Spleen (tissue), 11 donors: ENCODE results near the gene NELL2. TPM values are rescaled to one million over a fixed set of nuclear protein-coding genes. Genes with fewer than 3 reads are reported as not detected.

Experiments
- DNase-seq: peaks from one replicate; pipeline ENCODE4 v3.0.0-alpha.2; 2020
- H3K27ac ChIP-seq, 8 donors: fragments of 200-600 bp; sonication (generic) in 7 of 8; 1 replicate in 4 of 8; 2 replicates in 4 of 8; pipeline versions ENCODE4 v1.5.0 to v1.8.0; 2016 to 2021; ENCODE audit warnings: inconsistent platforms in 4 of 8, mild to moderate bottlenecking in 4 of 8, moderate library complexity in 1 of 8
- H3K27me3 ChIP-seq, 7 donors: fragments of 200-600 bp; sonication (generic) in 6 of 7; replicated peaks in 1 of 7; 1 replicate in 4 of 7; 2 replicates in 3 of 7; pipeline versions ENCODE4 v1.5.0 to v1.8.0; 2016 to 2021; ENCODE audit warnings: inconsistent platforms in 3 of 7, mild to moderate bottlenecking in 1 of 7
- H3K36me3 ChIP-seq, 6 donors: fragments of 200-600 bp; sonication (generic) in 5 of 6; 1 replicate in 4 of 6; 2 replicates in 2 of 6; pipeline versions ENCODE4 v1.5.0 to v1.8.0; 2016 to 2021; ENCODE audit warnings: inconsistent platforms in 2 of 6
- H3K4me1 ChIP-seq, 6 donors: fragments of 200-600 bp; sonication (generic) in 5 of 6; 1 replicate in 3 of 6; 2 replicates in 3 of 6; pipeline versions ENCODE4 v1.5.0 to v1.8.0; 2016 to 2021; ENCODE audit warnings: inconsistent platforms in 3 of 6
- H3K4me3 ChIP-seq, 8 donors: fragments of 200-600 bp; sonication (generic) in 7 of 8; 1 replicate in 4 of 8; 2 replicates in 4 of 8; pipeline versions ENCODE4 v1.5.0 to v1.8.0; 2016 to 2021; ENCODE audit warnings: inconsistent platforms in 4 of 8, mild to moderate bottlenecking in 4 of 8, moderate library complexity in 2 of 8
- H3K9me3 ChIP-seq, 8 donors: fragments of 200-600 bp; sonication (generic) in 7 of 8; 1 replicate in 4 of 8; 2 replicates in 4 of 8; pipeline versions ENCODE4 v1.5.0 to v1.8.0; 2016 to 2021; ENCODE audit warnings: inconsistent platforms in 4 of 8
- POLR2A ChIP-seq, 3 donors: fragments of 450-650 bp; IDR thresholded peaks; one replicate each; pipeline ENCODE4 v1.5.1; 2017; ENCODE audit warnings: antibody characterized with exemption in 3 of 3, mild to moderate bottlenecking in 1 of 3
- POLR2AphosphoS5 ChIP-seq, 3 donors: sonication (generic); formaldehyde crosslinking; IDR thresholded peaks; one replicate each; pipeline ENCODE4 v1.5.1; 2017; ENCODE audit warnings: antibody characterized with exemption in 3 of 3
- WGBS, 5 donors: extraction: QIAGEN DNeasy Blood & Tissue Kit in 3 of 5; methylation state at CpG; one replicate each; pipeline versions ENCODE4 v1.1.5 to v1.1.7; 2013 to 2018; 5-methylcytosine and 5-hydroxymethylcytosine counted together
- intact Hi-C: fragments of 100-400 bp; cut with DNase I; formaldehyde crosslinking; loops from one replicate; pipeline ENCODE4 v1.15.0; 2023; ENCODE audit warnings: low total_unique reads
- polyA plus RNA-seq, 3 donors: library from polyadenylated mRNA; stranded (reverse); fragments of 200-250 nt; gene quantifications; one replicate each; pipeline ENCODE4 v1.2.1, GENCODE V29; 2013
- total RNA-seq, 7 donors: library from RNA; depleted of rRNA in 3 of 7; stranded (reverse); fragments of >200 nt in 3 of 7; fragmentation: NEBNext Ultra II Directional in 4 of 7; extraction: Animal tissue kit (Norgen Biotek cat#: 25700) in 4 of 7; gene quantifications; one replicate each; pipeline versions ENCODE4 v1.1.0 to v1.2.1, GENCODE V29; 2016 to 2021
- TF ChIP-seq, protein P1 (sequence below), 11 experiments: fragments of 200-600 bp in 7 of 11; fragments of 450-650 bp in 4 of 11; sonication (generic) in 4 of 11; IDR thresholded peaks in 8 of 11; conservative IDR thresholded peaks in 3 of 11; 1 replicate in 7 of 11; 2 replicates in 4 of 11; pipeline versions ENCODE4 v1.4.0 to v1.8.0; 2016 to 2021; ENCODE audit warnings: antibody characterized with exemption in 11 of 11, inconsistent platforms in 4 of 11, mild to moderate bottlenecking in 1 of 11
- donor health status: healthy with polysubstance abuse.
- donor health status: DM: no; HTN: no; CAD: no; lungs with moderate emphysema.
- donor health status: DM: no; HTN: no; CAD: no.
- donor health status: Bipolar disorder and iron deficiency.
- donor health status: healthy.
- donor health status: DM: no; HTN: no; CAD: no.
- donor health status: DM: yes; HTN: yes; CAD: no.

NELL2 gene
- total and polyA plus RNA-seq, 10 donors: 1.0 to 21.8 (median 8.2) TPM

GRCh38 chr12:44627387-44628166 lies 248.5 kb downstream of the NELL2 start:
- H3K4me3 ChIP-seq: no peak overlapping the region
- DNase-seq: no peak
- H3K27me3 ChIP-seq: no peaks in the 10 kb centered on the region
- no peaks in the 10 kb centered on the region for H3K9me3 ChIP-seq
- intact Hi-C loops: no loop called here
- 79 to 84% (median 82%) methylated on average over 5 of the region's 5 CpGs for WGBS, 5 donors
- no peaks in the 10 kb centered on the region for H3K36me3 ChIP-seq
- H3K4me1 ChIP-seq: no peaks in the 10 kb centered on the region
- TF ChIP-seq POLR2A (IDR thresholded peaks at IDR 0.05): no peak
- TF ChIP-seq, protein P1, sequence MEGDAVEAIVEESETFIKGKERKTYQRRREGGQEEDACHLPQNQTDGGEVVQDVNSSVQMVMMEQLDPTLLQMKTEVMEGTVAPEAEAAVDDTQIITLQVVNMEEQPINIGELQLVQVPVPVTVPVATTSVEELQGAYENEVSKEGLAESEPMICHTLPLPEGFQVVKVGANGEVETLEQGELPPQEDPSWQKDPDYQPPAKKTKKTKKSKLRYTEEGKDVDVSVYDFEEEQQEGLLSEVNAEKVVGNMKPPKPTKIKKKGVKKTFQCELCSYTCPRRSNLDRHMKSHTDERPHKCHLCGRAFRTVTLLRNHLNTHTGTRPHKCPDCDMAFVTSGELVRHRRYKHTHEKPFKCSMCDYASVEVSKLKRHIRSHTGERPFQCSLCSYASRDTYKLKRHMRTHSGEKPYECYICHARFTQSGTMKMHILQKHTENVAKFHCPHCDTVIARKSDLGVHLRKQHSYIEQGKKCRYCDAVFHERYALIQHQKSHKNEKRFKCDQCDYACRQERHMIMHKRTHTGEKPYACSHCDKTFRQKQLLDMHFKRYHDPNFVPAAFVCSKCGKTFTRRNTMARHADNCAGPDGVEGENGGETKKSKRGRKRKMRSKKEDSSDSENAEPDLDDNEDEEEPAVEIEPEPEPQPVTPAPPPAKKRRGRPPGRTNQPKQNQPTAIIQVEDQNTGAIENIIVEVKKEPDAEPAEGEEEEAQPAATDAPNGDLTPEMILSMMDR (IDR thresholded peaks at IDR 0.05 in 8 of 11, conservative IDR thresholded peaks at IDR 0.05 in 3 of 11): no peak
- TF ChIP-seq POLR2AphosphoS5 (IDR thresholded peaks at IDR 0.05): no peak
- no peak overlapping the region for H3K27ac ChIP-seq

DNA sequence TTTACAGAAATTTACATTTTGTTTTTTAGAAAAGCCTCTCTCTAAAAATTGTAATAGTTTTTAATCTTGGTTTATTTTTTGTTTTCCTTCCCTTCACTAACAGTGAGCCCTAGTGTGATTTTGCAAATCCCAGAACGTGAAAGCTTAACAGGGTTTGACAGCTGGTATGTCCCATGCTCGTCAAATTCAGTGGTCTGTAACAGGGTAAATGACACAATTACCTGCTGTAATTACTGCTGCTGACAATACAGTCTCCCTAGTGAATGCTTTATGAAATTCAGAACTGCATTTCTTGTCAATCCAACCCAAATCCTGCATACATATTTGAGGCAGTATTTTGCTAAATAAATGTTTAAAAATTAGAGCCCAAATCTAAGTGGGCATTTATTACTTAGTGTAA lies 249.2 kb downstream of the NELL2 start:
- no peak for DNase-seq
- intact Hi-C loops: no loop called here
- 44 to 59% (median 54%) methylated on average over 2 of the region's 2 CpGs for WGBS, 5 donors

GRCh38 chr12:44618946-44619345 lies 257.2 kb downstream of the NELL2 start:
- whole genome bisulfite sequencing, 5 donors: 67 to 77% (median 73%) methylated on average over 5 of the region's 5 CpGs
- Histone ChIP-seq H3K9me3 (no peaks in the 10 kb centered on the region), H3K4me3 (no peak overlapping the region), H3K36me3 (no peaks in the 10 kb centered on the region), H3K27me3 (no peaks in the 10 kb centered on the region), H3K4me1 (no peaks in the 10 kb centered on the region), H3K27ac (no peak overlapping the region)
- intact Hi-C loops: no loop called here
- no peak for DNase-seq
- TF ChIP-seq, protein P1 (IDR thresholded peaks at IDR 0.05 in 8 of 11, conservative IDR thresholded peaks at IDR 0.05 in 3 of 11): no peak
- no peak for TF ChIP-seq POLR2AphosphoS5 (IDR thresholded peaks at IDR 0.05)
- no peak for TF ChIP-seq POLR2A (IDR thresholded peaks at IDR 0.05)

More for the DNA sequence above, 249.2 kb downstream of the NELL2 start:
- Histone ChIP-seq H3K27me3 (no peaks in the 10 kb centered on the region), H3K4me1 (no peaks in the 10 kb centered on the region), H3K9me3 (no peaks in the 10 kb centered on the region), H3K27ac (no peak overlapping the region), H3K4me3 (no peak overlapping the region), H3K36me3 (no peaks in the 10 kb centered on the region)
- no peak for TF ChIP-seq POLR2A (IDR thresholded peaks at IDR 0.05)
- TF ChIP-seq POLR2AphosphoS5 (IDR thresholded peaks at IDR 0.05): no peak
- TF ChIP-seq, protein P1 (IDR thresholded peaks at IDR 0.05 in 8 of 11, conservative IDR thresholded peaks at IDR 0.05 in 3 of 11): no peak

DNA sequence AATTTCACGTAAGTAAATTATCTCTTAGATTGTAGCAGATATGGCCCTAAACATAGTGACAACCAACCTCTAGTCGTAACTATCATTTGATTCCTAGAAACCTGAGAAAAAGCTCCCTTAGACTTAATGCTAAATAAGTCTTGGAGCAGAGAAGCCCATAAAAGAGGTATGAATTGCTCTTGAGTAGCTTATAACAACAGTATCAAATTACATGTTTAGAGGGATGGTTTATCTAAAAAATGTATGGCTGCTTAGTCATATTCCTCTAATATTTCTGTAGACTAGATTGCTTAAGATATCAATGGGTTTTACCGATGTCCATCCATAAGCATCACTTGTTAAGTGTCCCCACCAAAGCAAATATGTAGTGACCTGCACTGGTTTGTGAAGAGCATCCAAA lies 259.7 kb downstream of the NELL2 start:
- WGBS, 5 donors: 74 to 90% (median 84%) methylated on average over 3 of the region's 3 CpGs
- DNase-seq: no peak
- intact Hi-C loops: no loop called here
- Histone ChIP-seq H3K9me3 (no peaks in the 10 kb centered on the region), H3K27ac (no peak overlapping the region), H3K36me3 (no peaks in the 10 kb centered on the region), H3K4me3 (no peak overlapping the region), H3K27me3 (no peaks in the 10 kb centered on the region), H3K4me1 (no peaks in the 10 kb centered on the region)
- TF ChIP-seq, protein P1 (IDR thresholded peaks at IDR 0.05 in 8 of 11, conservative IDR thresholded peaks at IDR 0.05 in 3 of 11): no peak
- TF ChIP-seq POLR2A (IDR thresholded peaks at IDR 0.05) (no peak), POLR2AphosphoS5 (IDR thresholded peaks at IDR 0.05) (no peak)
